HG03439 (cell line): ENCODE data around the gene MMP25.
"Not testable (repeated sequence)": the region's sequence is repeated elsewhere in the genome, so short reads cannot be mapped to it uniquely, and the experiment has no call there.

Source experiments
- ATAC-seq: cut with Tn5 transposase; IDR thresholded peaks from one replicate; pipeline ENCODE4 v1.9.1; 2021; ENCODE audit warnings: mild to moderate bottlenecking, moderate library complexity; ENCODE audit not compliant: unreplicated experiment

The MMP25 gene

GRCh38 chr16:3028716-3029319 lies 17.5 kb upstream of the MMP25 start:
- no peak for ATAC-seq

GRCh38 chr16:3029491-3030221 lies 16.7 kb upstream of the MMP25 start:
- no peak for ATAC-seq

GRCh38 chr16:3030222-3031212 lies 15.8 kb upstream of the MMP25 start:
- no peak for ATAC-seq

- no peak for ATAC-seq
These were observed 13.7 kb upstream of the MMP25 start for GRCh38 chr16:3032624-3033023.

- no peak for ATAC-seq
These were observed 10.9 kb upstream of the MMP25 start for GRCh38 chr16:3035289-3035971.

GRCh38 chr16:3035972-3036725 lies 10.2 kb upstream of the MMP25 start:
- no peak for ATAC-seq

- ATAC-seq, result no peak
These were observed 9.5 kb upstream of the MMP25 start, which contains the start of gene BICDL2 for GRCh38 chr16:3036726-3037315. TSS of gene BICDL2 (minus strand) at chr16:3036944. CDS start at chr16:3035496, 1,448 bp downstream.

- ATAC-seq, result no peak
These were observed 8.1 kb upstream of the MMP25 start for GRCh38 chr16:3038256-3038655.

GRCh38 chr16:3038896-3039295 lies 7.5 kb upstream of the MMP25 start:
- no peak for ATAC-seq

GRCh38 chr16:3042376-3042775 lies 4.0 kb upstream of the MMP25 start:
- no peak for ATAC-seq

- ATAC-seq, result no peak
These were observed 1.7 kb upstream of the MMP25 start for GRCh38 chr16:3044708-3045107.

- ATAC-seq, result no peak
These were observed 453 bp downstream of the MMP25 start for GRCh38 chr16:3046641-3047386.

- no peak for ATAC-seq
These were observed 993 bp downstream of the MMP25 start for GRCh38 chr16:3047387-3047720.

- ATAC-seq, result no peak
These were observed 3.6 kb downstream of the MMP25 start for GRCh38 chr16:3049921-3050481.

GRCh38 chr16:3050487-3050886 lies 4.1 kb downstream of the MMP25 start:
- ATAC-seq, result no peak

- ATAC-seq, result no peak
These were observed 4.6 kb downstream of the MMP25 start for GRCh38 chr16:3051009-3051408.

GRCh38 chr16:3051494-3051893 lies 5.1 kb downstream of the MMP25 start:
- ATAC-seq, result no peak

- not testable (repeated sequence) for ATAC-seq
These were observed 6.4 kb downstream of the MMP25 start for GRCh38 chr16:3052571-3053329.
